GM21515 (cell line): Measurements from ENCODE around the gene FCER1A.
"Not testable (repeated sequence)": the region's sequence is repeated elsewhere in the genome, so short reads cannot be mapped to it uniquely, and the experiment has no call there.

Experiments
- ATAC-seq: cut with Tn5 transposase; IDR thresholded peaks from one replicate; pipeline ENCODE4 v1.9.1; 2021; ENCODE audit not compliant: unreplicated experiment

FCER1A gene

GRCh38 chr1:159349374-159349773 lies 47.2 kb downstream of the FCER1A start:
- not testable (repeated sequence) for ATAC-seq

GRCh38 chr1:159352436-159352835 lies 50.3 kb downstream of the FCER1A start:
- no peak for ATAC-seq
